Left ventricle myocardium superior (tissue), 1 donor: Measurements from ENCODE around the gene CAPN7. TPM values are rescaled to one million over a fixed set of nuclear protein-coding genes. Genes with fewer than 3 reads are reported as not detected.

Source experiments
- total RNA-seq: library from RNA; stranded (reverse); fragmentation: NEBNext Ultra II Directional; extraction: Animal tissue kit (Norgen Biotek cat#: 25700); gene quantifications from one replicate; pipeline ENCODE4 v1.2.1, GENCODE V29; 2021
- donor health status: DM: no; HTN: yes; CAD: no; lungs with severe emphysema.

CAPN7 gene
- total RNA-seq, 1 donor from 2014 or later, result 34.2 TPM

Other genes with a start within 250 kb of the CAPN7 start
- gene MRPS25, start 140.9 kb upstream of the CAPN7 start, total RNA-seq, result 153 TPM
- 17.8 TPM for gene RBSN, start 107.1 kb upstream of the CAPN7 start, total RNA-seq
- 9.7 TPM for gene SH3BP5, start 126.3 kb downstream of the CAPN7 start, total RNA-seq
- gene METTL6, start 221.3 kb downstream of the CAPN7 start, total RNA-seq, result 6.4 TPM
- gene EAF1, start 221.4 kb downstream of the CAPN7 start, total RNA-seq, result 7.0 TPM